ENCODE data around the gene GET3. TPM values are rescaled to one million over a fixed set of nuclear protein-coding genes. Genes with fewer than 3 reads are reported as not detected.

Gene GET3
- total and polyA plus RNA-seq, 2 donors (not counting 3 experiments of a cell fraction or from before 2014, with no cell fraction given), result 74.8 to 197 TPM

GRCh38 chr19:12756150-12756883 is 19.0 kb downstream of the GET3 start:
- Histone ChIP-seq H3K79me2 (ENCODE audit: control insufficient read depth, insufficient read depth, low read length) (no peaks in the 10 kb centered on the region), H3K4me2 (ENCODE audit: insufficient read depth, low read length) (no peak overlapping the region), H3K4me1 (ENCODE audit: control insufficient read depth, extremely low read depth, insufficient read depth, low read length) (no peaks in the 10 kb centered on the region), H3K36me3 (ENCODE audit: control insufficient read depth in 2 of 2, extremely low read depth in 1 of 2, insufficient read depth in 2 of 2, low read length in 2 of 2) (no peaks in the 10 kb centered on the region), H3K4me3 (replicated peaks in 1 of 3; ENCODE audit: insufficient read depth in 1 of 3, low read depth in 1 of 3, low read length in 3 of 3) (no peak overlapping the region), H2AFZ (ENCODE audit: low read depth, low read length) (no peak overlapping the region), H3K27ac (ENCODE audit: insufficient read depth, low read depth, low read length) (no peak overlapping the region), H3K9ac (replicated peaks; ENCODE audit: extremely low read depth, insufficient read depth, low read length) (no peak overlapping the region), H3K9me1 (replicated peaks; ENCODE audit: control insufficient read depth, extremely low read depth, insufficient read depth, low read length) (no peaks in the 10 kb centered on the region), H3K27me3 (ENCODE audit: control insufficient read depth in 2 of 2, insufficient read depth in 2 of 2, low read length in 2 of 2) (no peaks in the 10 kb centered on the region), H4K20me1 (replicated peaks; ENCODE audit: control insufficient read depth, extremely low read depth, insufficient read depth, low read length) (no peaks in the 10 kb centered on the region), H3K9me3 (replicated peaks; ENCODE audit: control insufficient read depth, insufficient read depth, low read length) (no peaks in the 10 kb centered on the region)
- CTCF ChIA-PET, result interaction anchor here (1.7 to 12.6 kb wide), 4 partner anchors 9 to 665 kb away, joined by 4 to 481 read pairs (median 23); no protein-coding TSS in a partner anchor
- FAIRE-seq (no peak), DNase-seq (ENCODE audit: low read depth, low spot score) (no peak)
- intact Hi-C loops (cut with micrococcal nuclease), result loop anchor here (2.0 kb wide), 1 partner anchor 34 kb away; the partner anchor contains the start of gene TNPO2
- dilution Hi-C loops (cut with MboI; ENCODE audit: extremely low pct_ligation_motif_present, low sequenced_read_pairs), result no loop called here
- no TSS peak for BruUV-seq (replicated peaks)
- POLR2A ChIA-PET, result no interaction called here
- no peak for TF ChIP-seq FOS (IDR thresholded peaks at IDR 0.05; ENCODE audit: borderline replicate concordance, insufficient read depth, low read length)
- TF ChIP-seq POLR2AphosphoS5 (IDR thresholded peaks at IDR 0.05; ENCODE audit: insufficient read depth, low read depth, low read length), result no peak
- TF ChIP-seq, protein P1, sequence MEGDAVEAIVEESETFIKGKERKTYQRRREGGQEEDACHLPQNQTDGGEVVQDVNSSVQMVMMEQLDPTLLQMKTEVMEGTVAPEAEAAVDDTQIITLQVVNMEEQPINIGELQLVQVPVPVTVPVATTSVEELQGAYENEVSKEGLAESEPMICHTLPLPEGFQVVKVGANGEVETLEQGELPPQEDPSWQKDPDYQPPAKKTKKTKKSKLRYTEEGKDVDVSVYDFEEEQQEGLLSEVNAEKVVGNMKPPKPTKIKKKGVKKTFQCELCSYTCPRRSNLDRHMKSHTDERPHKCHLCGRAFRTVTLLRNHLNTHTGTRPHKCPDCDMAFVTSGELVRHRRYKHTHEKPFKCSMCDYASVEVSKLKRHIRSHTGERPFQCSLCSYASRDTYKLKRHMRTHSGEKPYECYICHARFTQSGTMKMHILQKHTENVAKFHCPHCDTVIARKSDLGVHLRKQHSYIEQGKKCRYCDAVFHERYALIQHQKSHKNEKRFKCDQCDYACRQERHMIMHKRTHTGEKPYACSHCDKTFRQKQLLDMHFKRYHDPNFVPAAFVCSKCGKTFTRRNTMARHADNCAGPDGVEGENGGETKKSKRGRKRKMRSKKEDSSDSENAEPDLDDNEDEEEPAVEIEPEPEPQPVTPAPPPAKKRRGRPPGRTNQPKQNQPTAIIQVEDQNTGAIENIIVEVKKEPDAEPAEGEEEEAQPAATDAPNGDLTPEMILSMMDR (IDR thresholded peaks at IDR 0.05; ENCODE audit: extremely low read depth in 1 of 2, insufficient read depth in 1 of 2, low read depth in 1 of 2, low read length in 2 of 2), result no peak
- TF ChIP-seq MYC (IDR thresholded peaks at IDR 0.05; ENCODE audit: low read depth, low read length), result no peak
- no peak for TF ChIP-seq JUN (IDR thresholded peaks at IDR 0.05; ENCODE audit: borderline replicate concordance, insufficient read depth, insufficient read length, low read depth)
- TF ChIP-seq POLR2A (IDR thresholded peaks at IDR 0.05; ENCODE audit: low read depth, low read length), result no peak
- TF ChIP-seq GATA2 (IDR thresholded peaks at IDR 0.05; ENCODE audit: insufficient read depth, insufficient read length, low read depth, low read length), result no peak
- TF ChIP-seq EZH2 (IDR thresholded peaks at IDR 0.05; ENCODE audit: borderline replicate concordance, low read depth, low read length, severe bottlenecking), result no peak
- no peak for TF ChIP-seq MAX (IDR thresholded peaks at IDR 0.05; ENCODE audit: insufficient read depth, insufficient read length)

All from endothelial cell of umbilical vein (primary cell).